ENCODE measurements around the gene HOXC9.

The HOXC9 gene

DNA sequence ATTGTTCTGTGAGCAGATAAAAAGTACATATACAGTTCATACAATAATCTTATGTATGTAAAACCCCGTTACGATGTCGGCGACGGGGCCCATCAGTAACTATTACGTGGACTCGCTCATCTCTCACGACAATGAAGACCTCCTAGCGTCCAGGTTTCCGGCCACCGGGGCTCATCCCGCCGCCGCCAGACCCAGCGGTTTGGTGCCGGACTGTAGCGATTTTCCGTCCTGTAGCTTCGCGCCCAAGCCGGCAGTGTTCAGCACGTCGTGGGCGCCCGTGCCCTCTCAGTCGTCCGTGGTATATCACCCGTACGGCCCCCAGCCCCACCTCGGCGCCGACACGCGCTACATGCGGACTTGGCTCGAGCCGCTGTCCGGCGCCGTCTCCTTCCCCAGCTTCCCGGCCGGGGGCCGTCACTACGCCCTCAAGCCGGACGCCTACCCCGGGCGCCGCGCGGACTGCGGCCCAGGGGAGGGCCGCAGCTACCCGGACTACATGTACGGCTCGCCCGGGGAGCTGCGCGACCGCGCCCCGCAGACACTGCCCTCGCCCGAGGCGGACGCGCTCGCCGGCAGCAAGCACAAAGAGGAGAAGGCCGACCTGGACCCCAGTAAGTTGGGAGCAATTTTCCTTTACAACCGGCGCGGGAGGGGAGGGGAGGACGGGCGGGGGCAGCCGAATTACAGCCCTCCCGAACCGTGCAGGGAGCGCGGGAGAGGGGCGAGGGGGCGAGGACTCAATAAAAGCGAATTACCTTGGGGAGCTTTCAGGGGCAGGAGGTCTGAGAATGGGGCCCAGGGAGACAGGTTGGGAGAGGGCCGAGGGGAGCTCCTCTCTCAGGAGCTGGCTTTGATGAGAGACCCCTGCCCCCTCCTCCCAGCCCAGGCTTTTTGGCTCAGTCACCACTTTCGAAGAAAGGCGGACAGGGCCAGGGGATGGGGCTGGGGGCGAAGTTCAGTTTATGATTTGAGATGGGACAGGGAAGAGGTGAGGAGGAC, at the start of gene HOXC9:
TSS of gene HOXC9 (plus strand) at position 46 of the 999 bp plus-strand sequence. CDS start at position 74, 28 bp downstream.
- H3K27me3 Mint-ChIP-seq, result peaks cover 100% of the 10 kb centered on the region

DNA sequence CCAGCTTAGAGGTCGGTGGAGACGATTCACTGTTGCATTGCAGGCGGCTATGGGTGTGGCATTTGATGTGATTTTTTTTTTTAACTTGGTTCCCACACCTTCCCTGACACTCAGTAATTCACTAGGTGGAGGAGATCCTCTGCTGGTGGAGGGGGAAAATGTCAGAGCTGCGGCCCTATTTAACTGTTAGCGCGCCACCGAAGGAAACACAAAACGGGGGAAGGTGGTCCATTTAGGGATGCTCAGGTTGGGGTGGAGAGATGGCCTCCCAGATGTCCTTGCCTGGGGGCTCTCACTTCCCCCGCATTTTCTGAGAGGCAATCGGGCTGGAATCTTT, 49.6 kb upstream of the HOXC9 start:
- no peaks in the 10 kb centered on the region for H3K4me1 Mint-ChIP-seq
- peaks cover 100% of the 10 kb centered on the region for H3K27me3 Mint-ChIP-seq
- CTCF ChIA-PET, result interaction anchor here (0.7 kb wide), 1 partner anchor 10 kb away, joined by 3 read pairs; no protein-coding TSS in a partner anchor
- H3K27ac Mint-ChIP-seq, result peak overlapping the region; percentile 71
- no peak for DNase-seq
- H3K9me3 Mint-ChIP-seq, result no peaks in the 10 kb centered on the region
- H3K4me3 Mint-ChIP-seq, result no peak overlapping the region
- peaks cover 2% of the 10 kb centered on the region for H3K36me3 Mint-ChIP-seq

More for the DNA sequence above, at the start of gene HOXC9:
- Mint-ChIP-seq H3K9me3 (no peaks in the 10 kb centered on the region), H3K4me3 (peak within 1 kb of the TSS; percentile 37), H3K36me3 (no peaks in the 10 kb centered on the region), H3K4me1 (peaks cover 13% of the 10 kb centered on the region), H3K27ac (peak within 1 kb of the TSS; percentile 74)
- DNase-seq, result no peak
- CTCF ChIA-PET, result interaction anchor here (0.8 to 1.6 kb wide), 2 partner anchors 35 to 214 kb away, joined by 3 to 5 read pairs; no protein-coding TSS in a partner anchor

DNA sequence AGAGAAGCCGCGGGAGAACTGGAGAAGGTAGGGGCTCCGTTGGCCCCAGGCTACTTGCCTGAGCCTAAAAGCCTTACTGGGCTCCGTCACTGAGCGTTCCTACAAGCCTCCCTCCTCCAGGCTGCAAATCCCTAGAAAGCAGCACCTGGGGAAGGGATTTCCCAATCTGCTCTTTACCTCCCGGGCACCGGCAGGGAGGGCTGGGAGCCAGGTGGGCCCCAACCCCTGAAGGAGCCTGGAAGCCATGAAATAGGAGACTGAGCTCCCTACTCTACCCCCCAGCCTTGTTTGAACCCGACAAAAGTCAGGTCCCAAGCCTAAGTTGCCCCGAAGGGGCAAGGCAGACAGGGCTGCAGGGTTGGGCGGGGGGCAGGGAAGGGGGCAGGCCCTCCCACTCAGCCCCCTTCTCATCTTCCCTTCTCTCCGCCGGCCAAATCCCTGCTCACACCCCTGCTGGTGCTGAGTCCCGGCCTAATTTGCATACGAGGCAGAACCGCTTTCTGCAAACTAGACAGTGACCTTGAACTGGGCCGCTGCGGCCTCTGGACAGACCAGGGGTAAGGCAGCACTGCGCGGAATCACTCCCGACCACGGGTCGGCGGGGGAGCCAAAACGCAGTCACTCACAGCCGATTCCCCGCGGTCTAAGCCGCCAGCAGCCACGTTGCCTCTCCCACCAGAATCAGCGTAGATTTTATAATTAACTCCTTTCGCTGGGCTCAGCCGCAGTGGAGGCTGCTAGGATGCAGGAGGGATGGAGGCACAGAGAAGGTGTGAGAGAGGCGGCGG, 49.0 kb upstream of the HOXC9 start:
- CTCF ChIA-PET, result interaction anchor here (1.1 kb wide), 1 partner anchor 10 kb away, joined by 4 read pairs; no protein-coding TSS in a partner anchor
- Mint-ChIP-seq H3K9me3 (no peaks in the 10 kb centered on the region), H3K4me1 (no peaks in the 10 kb centered on the region), H3K36me3 (peaks cover 2% of the 10 kb centered on the region), H3K4me3 (peak overlapping the region; percentile 43), H3K27me3 (peaks cover 100% of the 10 kb centered on the region), H3K27ac (peak overlapping the region; percentile 74)
- DNase-seq, result no peak

DNA sequence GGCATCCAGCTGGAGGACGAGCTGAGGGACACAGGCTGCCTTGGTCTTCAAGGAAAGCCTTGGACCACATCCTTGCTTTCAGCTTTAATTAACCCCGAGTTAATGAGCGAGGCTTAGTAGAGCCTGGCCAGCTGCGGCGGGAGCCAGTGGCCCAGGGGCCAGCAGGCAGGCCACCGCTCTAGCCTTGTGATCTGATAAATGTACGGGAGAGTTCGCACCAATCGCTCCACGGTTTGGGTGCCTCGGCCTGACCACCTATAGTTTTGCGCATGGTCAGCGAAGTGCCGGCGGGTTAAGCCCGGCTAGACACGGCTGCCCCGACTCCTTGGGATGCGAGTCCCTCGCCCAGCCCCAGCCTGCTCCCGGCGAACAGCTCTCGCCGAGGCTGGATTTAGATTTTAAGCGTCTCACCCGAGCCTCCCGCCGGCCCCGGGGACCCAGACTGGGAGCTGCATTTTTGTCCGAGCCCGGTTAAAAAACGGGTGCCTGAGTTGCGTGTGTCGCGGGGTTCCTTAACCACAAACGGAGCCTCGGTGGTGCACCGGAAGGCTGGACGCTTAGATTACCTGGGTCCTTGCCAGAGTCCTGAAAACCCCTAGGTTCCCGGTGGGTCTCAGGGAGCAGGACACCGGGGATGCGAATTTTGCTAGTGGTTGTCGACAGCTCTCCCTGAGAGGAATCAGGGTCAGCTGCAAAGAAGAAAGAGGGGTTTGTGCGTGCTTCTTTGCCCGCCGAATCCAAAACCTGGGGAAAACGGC, 48.2 kb upstream of the HOXC9 start:
- CTCF ChIA-PET, result interaction anchor here (0.6 to 1.1 kb wide), 3 partner anchors 11 to 287 kb away, joined by 3 to 4 read pairs (median 3); partner anchors contain the start of gene HOXC8
- H3K9me3 Mint-ChIP-seq, result no peaks in the 10 kb centered on the region
- H3K4me1 Mint-ChIP-seq, result peaks cover 2% of the 10 kb centered on the region
- H3K36me3 Mint-ChIP-seq, result peaks cover 2% of the 10 kb centered on the region
- DNase-seq, result no peak
- peak overlapping the region; percentile 74 for H3K27ac Mint-ChIP-seq
- peaks cover 100% of the 10 kb centered on the region for H3K27me3 Mint-ChIP-seq
- H3K4me3 Mint-ChIP-seq, result peak overlapping the region; percentile 43

DNA sequence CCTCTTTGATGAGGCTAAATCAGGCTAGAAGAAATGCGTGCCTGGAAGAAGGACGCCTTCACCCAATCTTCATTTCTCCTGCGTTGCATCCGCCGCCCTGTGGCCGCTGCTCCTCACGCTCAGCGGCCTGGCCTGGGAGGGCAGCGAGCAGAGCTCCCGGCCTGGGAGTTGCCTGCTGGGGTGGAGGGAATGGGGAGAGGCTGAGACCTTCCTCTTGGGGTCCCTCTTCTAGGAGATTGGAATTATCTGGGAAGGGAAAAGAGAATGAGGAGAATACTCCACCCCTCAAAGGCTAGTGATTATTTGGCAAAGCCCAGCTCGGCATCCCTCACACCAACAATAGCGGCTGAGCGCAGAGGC, 47.6 kb upstream of the HOXC9 start:
- H3K9me3 Mint-ChIP-seq, result no peaks in the 10 kb centered on the region
- H3K4me3 Mint-ChIP-seq, result no peak overlapping the region
- peaks cover 100% of the 10 kb centered on the region for H3K27me3 Mint-ChIP-seq
- CTCF ChIA-PET, result interaction anchor here (0.6 to 0.7 kb wide), 2 partner anchors 57 to 287 kb away, joined by 3 read pairs; partner anchors contain the start of gene HOXC8
- no peak for DNase-seq
- peak overlapping the region; percentile 74 for H3K27ac Mint-ChIP-seq
- H3K36me3 Mint-ChIP-seq, result peaks cover 2% of the 10 kb centered on the region
- peaks cover 7% of the 10 kb centered on the region for H3K4me1 Mint-ChIP-seq

DNA sequence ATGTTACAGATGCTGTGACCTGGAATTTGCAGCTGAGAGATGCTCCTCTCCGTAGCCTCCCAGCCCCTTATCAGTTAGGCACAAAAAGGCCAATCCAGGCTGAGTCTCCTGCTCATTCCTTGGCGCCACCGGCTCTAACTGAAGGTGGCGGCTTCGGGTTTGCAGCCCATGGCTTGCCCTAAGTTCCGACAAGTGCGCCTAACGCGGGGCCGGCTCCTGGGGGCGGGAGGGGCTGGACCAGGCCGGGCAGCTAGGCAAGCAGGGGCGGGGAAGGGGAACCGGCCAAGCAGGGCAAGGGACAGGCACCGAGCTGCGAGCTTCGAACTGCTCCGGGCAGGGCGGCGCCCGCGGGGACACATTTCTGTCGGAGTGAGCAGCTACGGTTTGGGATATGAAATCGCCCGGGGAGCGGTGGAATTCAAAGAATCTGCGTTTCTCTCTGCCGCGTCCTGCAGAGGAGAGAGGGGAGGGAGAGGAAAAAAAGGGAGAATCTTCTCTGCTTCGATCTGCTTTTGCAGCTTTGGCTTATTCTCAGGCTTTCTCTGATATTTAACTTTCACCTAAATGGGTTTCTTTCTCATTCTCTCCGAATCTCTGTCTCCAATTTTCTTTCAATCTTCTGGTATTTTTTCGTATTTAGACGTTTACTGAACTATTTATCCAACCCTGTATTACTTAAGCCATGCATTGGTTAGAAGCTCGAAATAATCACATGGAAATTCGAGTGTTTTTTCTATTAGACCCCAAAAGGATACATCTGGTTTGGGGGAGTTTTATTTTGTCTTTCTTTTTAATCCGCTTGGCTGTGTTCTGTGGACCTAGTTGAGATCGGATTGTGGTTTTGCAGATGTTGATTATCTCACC, 46.9 kb upstream of the HOXC9 start:
- CTCF ChIA-PET, result interaction anchor here (0.6 kb wide), 1 partner anchor 54 kb away, joined by 3 read pairs; no protein-coding TSS in a partner anchor
- H3K4me3 Mint-ChIP-seq, result no peak overlapping the region
- H3K27me3 Mint-ChIP-seq, result peaks cover 100% of the 10 kb centered on the region
- peaks cover 7% of the 10 kb centered on the region for H3K4me1 Mint-ChIP-seq
- peaks cover 2% of the 10 kb centered on the region for H3K36me3 Mint-ChIP-seq
- peak overlapping the region; percentile 74 for H3K27ac Mint-ChIP-seq
- DNase-seq, result no peak
- no peaks in the 10 kb centered on the region for H3K9me3 Mint-ChIP-seq

DNA sequence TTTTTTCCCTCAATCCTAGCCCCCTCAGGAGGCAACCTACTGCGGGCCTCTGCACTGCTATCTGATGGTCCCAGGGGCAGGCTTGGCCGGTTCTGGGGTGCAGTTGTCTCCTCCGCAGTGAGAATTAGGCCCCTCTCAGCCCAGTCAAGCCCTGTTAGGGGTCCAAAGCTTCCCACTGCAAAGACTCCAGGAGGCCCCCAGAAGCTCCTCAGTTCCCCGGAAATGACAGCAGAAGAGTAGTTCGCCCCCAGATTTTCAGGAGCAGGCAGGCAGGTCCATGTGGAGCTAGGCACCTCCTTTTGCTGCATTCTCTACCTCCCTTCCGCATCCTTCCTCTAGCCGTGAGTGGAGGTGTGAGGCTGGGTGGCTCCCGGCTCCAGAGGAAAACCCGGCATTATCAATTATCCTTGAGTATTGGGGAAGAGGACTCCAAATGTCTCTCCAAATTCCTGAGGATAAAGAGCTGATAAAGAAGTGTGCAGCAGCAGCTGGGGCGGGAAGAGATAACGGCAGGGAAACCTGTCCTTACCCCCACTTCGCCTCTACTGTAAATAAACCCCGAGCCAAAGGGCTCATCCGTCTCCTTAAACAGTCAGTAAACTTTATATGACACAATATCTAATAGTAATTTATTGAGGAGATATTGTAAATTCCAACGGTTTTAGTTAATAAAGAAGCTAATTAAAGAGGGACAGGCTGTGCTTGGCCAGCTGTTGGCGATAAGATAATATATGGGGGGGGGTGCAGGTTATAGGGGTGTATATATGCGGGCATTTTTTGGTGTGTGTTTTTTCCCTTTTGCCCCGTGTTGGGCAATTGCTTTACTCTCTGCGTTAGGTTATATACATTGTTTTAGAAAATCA, 45.9 kb upstream of the HOXC9 start:
- Mint-ChIP-seq H3K27ac (peak overlapping the region; percentile 42), H3K4me3 (no peak overlapping the region), H3K27me3 (peaks cover 100% of the 10 kb centered on the region), H3K9me3 (no peaks in the 10 kb centered on the region), H3K36me3 (peaks cover 2% of the 10 kb centered on the region), H3K4me1 (peaks cover 7% of the 10 kb centered on the region)
- CTCF ChIA-PET, result interaction anchor here (0.6 to 1.4 kb wide), 2 partner anchors 16 to 53 kb away, joined by 3 read pairs; partner anchors contain the start of gene HOXC13
- DNase-seq, result no peak

DNA sequence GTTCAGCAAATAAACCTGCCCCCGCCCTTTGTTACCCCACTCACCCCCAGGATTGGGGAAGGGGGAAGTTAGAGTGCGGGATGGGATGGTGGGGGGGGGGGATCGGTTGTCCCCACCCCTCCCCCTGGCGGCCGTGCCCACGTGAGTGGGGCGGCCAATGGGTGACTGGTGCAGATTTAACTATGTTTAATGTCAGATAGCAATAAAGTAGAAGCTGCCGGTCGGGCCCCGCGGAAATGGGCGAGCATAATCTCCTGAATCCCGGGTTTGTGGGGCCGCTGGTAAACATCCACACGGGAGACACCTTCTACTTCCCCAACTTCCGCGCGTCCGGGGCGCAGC, 45.3 kb upstream of the HOXC9 start, which contains the start of gene HOXC12:
TSS of gene HOXC12 (plus strand) at position 210 of the 342 bp plus-strand sequence. CDS start at position 237, 27 bp downstream.
- H3K4me3 Mint-ChIP-seq, result no peak within 1 kb of the TSS
- H3K27ac Mint-ChIP-seq, result peak within 1 kb of the TSS; percentile 64
- CTCF ChIA-PET, result interaction anchor here (1.4 kb wide), 1 partner anchor 17 kb away, joined by 3 read pairs; the partner anchor contains the start of gene HOXC13
- no peaks in the 10 kb centered on the region for H3K9me3 Mint-ChIP-seq
- H3K4me1 Mint-ChIP-seq, result peaks cover 7% of the 10 kb centered on the region
- DNase-seq, result no peak
- H3K36me3 Mint-ChIP-seq, result peaks cover 2% of the 10 kb centered on the region
- H3K27me3 Mint-ChIP-seq, result peaks cover 100% of the 10 kb centered on the region

DNA sequence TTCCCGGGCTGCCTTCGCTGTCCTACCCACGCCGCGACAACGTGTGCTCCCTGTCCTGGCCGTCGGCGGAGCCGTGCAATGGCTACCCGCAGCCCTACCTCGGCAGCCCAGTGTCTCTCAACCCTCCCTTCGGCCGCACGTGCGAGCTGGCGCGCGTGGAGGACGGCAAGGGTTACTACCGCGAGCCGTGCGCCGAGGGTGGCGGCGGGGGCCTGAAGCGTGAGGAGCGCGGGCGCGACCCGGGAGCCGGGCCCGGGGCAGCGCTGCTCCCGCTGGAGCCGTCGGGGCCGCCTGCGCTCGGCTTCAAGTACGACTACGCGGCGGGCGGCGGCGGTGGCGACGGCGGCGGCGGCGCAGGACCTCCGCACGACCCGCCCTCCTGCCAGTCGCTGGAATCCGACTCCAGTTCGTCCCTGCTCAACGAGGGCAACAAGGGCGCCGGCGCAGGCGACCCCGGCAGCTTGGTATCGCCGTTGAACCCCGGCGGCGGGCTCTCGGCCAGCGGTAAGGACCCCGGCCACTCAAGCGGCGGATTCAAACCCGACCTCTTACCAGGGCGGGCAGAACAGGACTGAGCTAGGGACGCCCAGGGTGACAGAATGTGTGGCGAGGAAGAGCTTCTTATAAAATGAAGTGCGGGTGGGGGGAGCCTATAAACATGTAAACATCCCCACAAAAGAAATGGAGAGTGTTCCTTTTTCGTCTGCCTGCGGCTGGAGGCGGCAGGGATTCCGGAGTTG, 44.8 kb upstream of the HOXC9 start:
- H3K27me3 Mint-ChIP-seq, result peaks cover 100% of the 10 kb centered on the region
- CTCF ChIA-PET, result interaction anchor here (1.4 kb wide), 1 partner anchor 17 kb away, joined by 3 read pairs; the partner anchor contains the start of gene HOXC13
- no peak for DNase-seq
- H3K4me3 Mint-ChIP-seq, result no peak overlapping the region
- H3K9me3 Mint-ChIP-seq, result no peaks in the 10 kb centered on the region
- peaks cover 7% of the 10 kb centered on the region for H3K4me1 Mint-ChIP-seq
- peaks cover 2% of the 10 kb centered on the region for H3K36me3 Mint-ChIP-seq
- H3K27ac Mint-ChIP-seq, result peak overlapping the region; percentile 64

DNA sequence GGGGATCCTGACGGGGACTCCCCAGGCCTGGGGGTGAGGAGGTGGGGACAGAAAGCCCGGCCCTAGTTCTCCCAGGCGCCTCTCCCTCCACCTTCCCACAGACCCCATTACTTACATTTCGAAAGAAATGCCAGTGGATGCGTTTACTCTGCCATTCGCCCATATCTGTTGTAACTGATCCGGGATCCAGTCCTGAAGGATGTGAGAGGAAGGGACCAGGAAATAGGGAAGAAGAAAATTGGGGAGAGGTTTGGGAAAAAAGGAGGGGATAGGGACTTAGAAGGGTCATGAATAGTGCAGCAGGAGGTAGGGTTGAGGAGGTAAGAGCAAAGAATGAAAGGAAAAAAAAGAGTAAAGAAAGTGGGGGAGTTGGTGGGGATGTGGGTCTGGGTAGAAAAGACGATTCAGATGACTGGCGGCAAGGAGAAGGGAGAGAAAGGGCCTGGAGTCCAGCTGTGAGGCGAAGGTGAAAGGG, 44.1 kb upstream of the HOXC9 start:
- Mint-ChIP-seq H3K27ac (peak overlapping the region; percentile 64), H3K36me3 (peaks cover 2% of the 10 kb centered on the region), H3K27me3 (peaks cover 100% of the 10 kb centered on the region), H3K4me3 (no peak overlapping the region), H3K9me3 (no peaks in the 10 kb centered on the region), H3K4me1 (peaks cover 7% of the 10 kb centered on the region)
- DNase-seq, result no peak
- CTCF ChIA-PET, result no interaction called here

DNA sequence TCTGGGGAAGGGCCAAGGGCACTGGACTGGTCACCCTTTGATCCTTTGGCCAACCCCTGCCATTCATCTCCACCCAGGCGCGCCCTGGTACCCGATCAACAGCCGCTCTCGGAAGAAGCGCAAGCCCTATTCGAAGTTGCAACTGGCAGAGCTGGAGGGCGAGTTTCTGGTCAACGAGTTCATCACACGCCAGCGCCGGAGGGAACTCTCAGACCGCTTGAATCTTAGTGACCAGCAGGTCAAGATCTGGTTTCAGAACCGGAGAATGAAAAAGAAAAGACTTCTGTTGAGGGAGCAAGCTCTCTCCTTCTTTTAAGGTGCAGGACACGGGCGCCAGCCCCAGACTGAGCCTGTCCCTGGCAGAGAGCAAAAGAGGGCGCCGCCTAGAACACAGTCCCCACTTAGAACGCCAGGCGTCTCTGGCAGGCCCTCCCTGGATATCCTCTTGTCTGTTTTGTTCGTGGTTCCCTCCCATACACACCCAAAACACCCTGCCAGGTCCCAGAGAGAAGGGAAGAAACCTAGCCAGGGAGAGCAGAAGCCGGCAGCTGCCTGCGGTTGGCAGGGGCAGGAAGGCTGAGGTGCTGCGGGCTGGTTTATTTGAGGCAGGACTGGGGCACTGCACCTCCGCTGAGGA, 43.6 kb upstream of the HOXC9 start:
- Mint-ChIP-seq H3K4me1 (peaks cover 7% of the 10 kb centered on the region), H3K27ac (peak overlapping the region; percentile 64), H3K9me3 (no peaks in the 10 kb centered on the region), H3K4me3 (no peak overlapping the region), H3K27me3 (peaks cover 100% of the 10 kb centered on the region), H3K36me3 (peaks cover 2% of the 10 kb centered on the region)
- DNase-seq, result no peak
- CTCF ChIA-PET, result no interaction called here

Data from activated naive CD4-positive, alpha-beta T cell treated with anti-CD3 and anti-CD28 coated beads, Interleukin-2, amount 10 ng/mL, durations not matched to agents 7 days and 5 days (primary cell).